ENCODE data around the gene TEX12.
A peak's percentile ranks its signal among the peaks of the same experiment; 100 is the strongest.

The TEX12 gene

GRCh38 chr11:112213753-112214152, 46.6 kb downstream of the TEX12 start:
- DNase-seq, result no peak

GRCh38 chr11:112215621-112216020, 48.4 kb downstream of the TEX12 start:
- no peak for DNase-seq

- no peak for DNase-seq
Measured at GRCh38 chr11:112216561-112217105, 49.5 kb downstream of the TEX12 start.

- DNase-seq, result peak; percentile 77
Measured at GRCh38 chr11:112219476-112220232, 52.5 kb downstream of the TEX12 start.

- DNase-seq, result no peak
Measured at GRCh38 chr11:112221274-112221835, 54.2 kb downstream of the TEX12 start.
